Transverse colon (tissue), 3 donors: ENCODE measurements around the gene OR2V2.

Experiments used
- CTCF ChIP-seq, 5 experiments: fragments of 200-600 bp in 3 of 5; fragments of 450-650 bp in 2 of 5; sonication (generic) in 3 of 5; IDR thresholded peaks; 1 replicate in 2 of 5; 2 replicates in 3 of 5; pipeline ENCODE4 v1.5.1; 2016 to 2017; ENCODE audit warnings: antibody characterized with exemption in 5 of 5, inconsistent platforms in 3 of 5, mild to moderate bottlenecking in 2 of 5, moderate library complexity in 1 of 5
- POLR2A ChIP-seq: fragments of 450-650 bp; IDR thresholded peaks from one replicate; pipeline ENCODE4 v1.6.1; 2016; ENCODE audit warnings: antibody characterized with exemption, mild to moderate bottlenecking, moderate library complexity

GRCh38 chr5:181197326-181197951 is 50.1 kb downstream of the OR2V2 start:
- no peak for TF ChIP-seq CTCF (IDR thresholded peaks at IDR 0.05)
- TF ChIP-seq POLR2A: no peak
